Mesenteric fat pad (tissue), 1 donor: Measurements from ENCODE around the gene EIF4B. TPM values are rescaled to one million over a fixed set of nuclear protein-coding genes. Genes with fewer than 3 reads are reported as not detected.

Source experiments
- DNase-seq: peaks from one replicate; pipeline ENCODE4 v3.0.0-alpha.2; 2020; ENCODE audit warnings: low spot score
- total RNA-seq: library from RNA; stranded (reverse); fragmentation: NEBNext Ultra II Directional; extraction: Animal tissue kit (Norgen Biotek cat#: 25700); gene quantifications from one replicate; pipeline ENCODE4 v1.2.1, GENCODE V29; 2021
- donor health status: DM: yes; HTN: yes; CAD: no.

Gene EIF4B
- total RNA-seq, 1 donor from 2014 or later, result 393 TPM

GRCh38 chr12:53044896-53045695, 38.8 kb downstream of the EIF4B start:
- peak; percentile 45 for DNase-seq

GRCh38 chr12:53045696-53046045, 39.4 kb downstream of the EIF4B start:
- peak; percentile 53 for DNase-seq

GRCh38 chr12:53046655-53047220, 40.5 kb downstream of the EIF4B start:
- DNase-seq, result peak; percentile 93

GRCh38 chr12:53047221-53048032, 41.2 kb downstream of the EIF4B start:
- peak; percentile 92 for DNase-seq

DNA sequence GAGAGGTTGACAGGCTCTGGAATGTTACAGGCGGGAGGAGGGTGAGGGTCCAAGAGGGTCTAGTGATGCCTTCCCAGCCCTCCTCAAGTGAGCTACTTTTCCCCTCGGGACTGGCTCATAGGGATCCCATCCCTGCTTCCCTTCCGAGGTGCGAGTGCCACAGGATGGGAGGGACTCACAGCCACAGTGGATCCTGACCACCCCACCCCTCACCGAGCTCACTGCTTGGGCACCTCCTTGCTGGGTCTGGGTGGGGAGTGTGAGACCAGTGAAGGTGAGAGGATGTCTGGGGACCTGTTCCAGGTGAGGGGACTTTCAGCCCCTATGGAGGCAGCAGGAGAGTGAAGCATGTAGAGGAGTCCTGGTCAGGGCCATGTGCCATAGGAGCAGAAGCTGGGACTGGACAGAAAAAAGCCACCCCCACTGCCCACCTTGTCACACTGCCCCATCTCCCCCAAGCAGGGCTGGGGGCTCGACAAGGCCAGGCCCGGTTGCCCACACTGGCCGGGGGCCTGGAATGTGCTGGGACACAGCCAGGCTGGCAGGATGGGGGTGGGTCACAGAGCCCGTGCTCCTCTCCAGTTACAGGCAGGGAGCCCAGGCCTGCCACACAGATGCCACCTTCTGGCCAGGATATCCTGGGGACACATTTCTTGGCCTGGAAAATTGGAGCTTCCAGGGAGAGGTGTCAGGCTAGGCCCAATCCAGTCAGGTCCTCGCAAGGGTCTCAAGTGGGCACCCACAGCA, 42.0 kb downstream of the EIF4B start:
- DNase-seq, result no peak

- DNase-seq, result no peak
These were observed 42.6 kb downstream of the EIF4B start for GRCh38 chr12:53048780-53049401.

GRCh38 chr12:53049571-53050318, 43.5 kb downstream of the EIF4B start, which contains the start of gene TNS2:
Gene TNS2 (plus strand): TSS chr12:53050065. CDS start chr12:53050186, 121 bp downstream.
- no peak for DNase-seq

- no peak for DNase-seq
These were observed 44.3 kb downstream of the EIF4B start for GRCh38 chr12:53050426-53051057.

- DNase-seq, result peak; percentile 90
These were observed 45.0 kb downstream of the EIF4B start for GRCh38 chr12:53051058-53051880.

DNA sequence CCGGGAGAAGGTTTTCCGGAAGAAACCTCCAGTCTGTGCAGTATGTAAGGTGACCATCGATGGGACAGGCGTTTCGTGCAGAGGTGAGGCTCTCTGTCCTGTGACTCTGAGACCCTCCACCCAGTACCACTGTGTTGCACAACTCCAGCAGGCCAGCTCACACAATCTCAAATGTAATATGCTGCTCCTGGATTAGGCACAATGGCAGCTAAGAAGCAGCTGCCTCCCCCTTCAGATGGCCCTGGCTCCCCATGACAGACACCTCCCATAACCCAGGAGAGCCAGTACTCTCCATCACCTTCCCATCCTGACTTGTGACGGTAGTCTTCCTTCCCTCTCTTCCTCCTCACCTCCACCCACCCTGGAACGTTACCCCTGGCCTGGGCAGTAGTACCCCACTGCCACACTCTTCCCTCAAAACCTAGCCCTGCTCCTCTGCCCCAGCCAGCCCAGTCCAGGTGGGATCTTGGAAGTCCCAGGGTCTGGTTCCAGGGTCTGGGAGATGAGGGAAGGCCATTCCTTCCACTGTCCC, 45.7 kb downstream of the EIF4B start:
- peak; percentile 73 for DNase-seq

DNA sequence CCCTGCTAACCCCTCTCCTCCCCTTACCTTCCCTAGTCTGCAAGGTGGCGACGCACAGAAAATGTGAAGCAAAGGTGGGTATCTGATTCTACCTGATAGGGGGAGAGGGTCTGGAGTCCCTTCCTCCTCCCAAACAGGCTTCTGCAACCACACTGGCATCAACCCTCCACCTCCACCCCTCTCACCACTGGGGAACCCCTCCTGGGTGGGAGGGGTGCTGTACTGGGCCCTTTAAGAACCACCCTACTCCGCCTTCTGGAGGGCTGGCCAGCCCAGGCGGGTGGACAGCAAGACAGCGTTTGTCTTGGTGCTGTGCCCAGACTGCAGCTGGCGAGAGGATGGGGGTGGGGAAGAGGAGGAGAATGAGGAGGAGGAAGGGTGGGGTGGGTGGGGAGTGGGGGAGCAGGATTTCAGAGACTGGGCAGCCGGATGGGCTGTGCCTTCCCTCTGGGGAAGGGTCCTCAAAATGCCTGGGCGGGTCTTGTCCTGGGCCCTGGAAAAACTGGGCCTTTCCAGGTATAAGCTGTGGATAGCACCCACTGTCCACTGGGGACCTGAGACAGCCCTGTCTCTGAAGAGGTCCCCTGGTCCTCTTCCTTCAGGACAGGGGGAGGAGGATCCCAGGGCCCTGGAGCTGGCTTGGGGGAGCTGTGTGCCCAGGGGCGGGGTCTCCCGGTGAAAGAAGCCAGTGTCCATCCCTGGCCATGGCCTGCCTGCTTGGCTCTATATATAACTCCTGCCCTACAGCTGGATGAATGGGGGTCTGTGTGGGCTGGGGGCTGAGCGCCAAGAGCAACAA, 46.4 kb downstream of the EIF4B start:
- DNase-seq, result peak; percentile 92

- peak; percentile 89 for DNase-seq
These were observed 47.2 kb downstream of the EIF4B start for GRCh38 chr12:53053218-53054111.

GRCh38 chr12:53054112-53054878, 48.0 kb downstream of the EIF4B start:
- DNase-seq, result peak; percentile 97

DNA sequence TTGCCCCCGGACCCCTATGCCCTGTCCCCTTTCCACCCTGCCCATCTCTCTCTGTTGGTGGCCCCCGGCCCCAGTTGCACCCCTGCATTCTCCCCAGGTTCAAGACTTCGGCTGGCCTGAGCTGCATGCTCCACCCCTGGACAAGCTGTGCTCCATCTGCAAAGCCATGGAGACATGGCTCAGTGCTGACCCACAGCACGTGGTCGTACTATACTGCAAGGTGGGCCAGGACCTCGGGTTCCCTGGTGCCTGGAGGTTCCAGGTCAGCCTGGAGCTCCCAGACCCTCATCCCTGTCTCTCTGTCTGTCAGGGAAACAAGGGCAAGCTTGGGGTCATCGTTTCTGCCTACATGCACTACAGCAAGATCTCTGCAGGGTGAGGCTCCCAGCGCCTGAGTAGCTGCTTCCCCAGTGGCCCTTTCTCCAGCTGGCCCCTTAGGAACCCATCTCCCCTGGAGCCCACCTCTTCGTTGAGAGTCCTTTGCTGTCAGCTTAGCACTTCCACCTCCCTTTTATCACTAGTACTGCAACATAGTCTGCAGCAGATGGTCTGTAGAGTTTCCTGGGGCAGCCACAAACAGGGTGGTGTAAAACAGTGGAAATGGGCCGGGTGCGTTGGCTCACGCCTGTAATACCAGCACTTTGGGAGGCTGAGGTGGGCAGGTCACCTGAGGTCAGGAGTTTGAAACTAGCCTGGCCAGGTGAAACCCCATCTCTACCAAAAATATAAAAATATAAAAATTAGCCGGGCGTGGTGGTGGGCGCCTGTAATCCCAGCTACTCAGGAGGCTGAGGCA, 49.4 kb downstream of the EIF4B start:
- DNase-seq, result peak; percentile 65

GRCh38 chr12:53056296-53056695, 50.0 kb downstream of the EIF4B start:
- no peak for DNase-seq
